Keratinocyte (primary cell): ENCODE measurements around the gene FAT1. TPM values are rescaled to one million over a fixed set of nuclear protein-coding genes. Genes with fewer than 3 reads are reported as not detected.

Experiments used
- DNase-seq: peaks from one replicate; pipeline ENCODE4 v3.0.0-alpha.2; 2011; ENCODE audit warnings: low read depth, missing footprints, low spot score
- FAIRE-seq: peaks from 2 replicates; lab custom pipeline; 2011; peaks lifted over from hg19 to GRCh38; lab: Jason Lieb, UNC
- H2AFZ ChIP-seq: 2 replicates; pipeline ENCODE4 v1.6.0; 2012; ENCODE audit warnings: low read length, control low read depth, inconsistent platforms; ENCODE audit not compliant: control insufficient read depth
- H3K27ac ChIP-seq: 2 replicates; pipeline ENCODE4 v1.5.1; 2011; ENCODE audit warnings: low read length; ENCODE audit not compliant: control insufficient read depth, insufficient read depth
- H3K27me3 ChIP-seq: 3 replicates; pipeline ENCODE4 v1.6.0; 2011; ENCODE audit warnings: low read length; ENCODE audit not compliant: control insufficient read depth, insufficient read depth; ENCODE audit errors: extremely low read depth
- H3K36me3 ChIP-seq, 2 experiments: 2 replicates in 1 of 2; 3 replicates in 1 of 2; pipeline ENCODE4 v1.5.1; 2011; ENCODE audit warnings: low read length in 2 of 2, mild to moderate bottlenecking in 1 of 2; ENCODE audit not compliant: control insufficient read depth in 2 of 2, insufficient read depth in 2 of 2; ENCODE audit errors: extremely low read depth in 1 of 2
- H3K4me1 ChIP-seq: 3 replicates; pipeline ENCODE4 v1.5.1; 2011; ENCODE audit warnings: low read length; ENCODE audit not compliant: control insufficient read depth, insufficient read depth; ENCODE audit errors: extremely low read depth
- H3K4me2 ChIP-seq: 3 replicates; pipeline ENCODE4 v1.6.0; 2011; ENCODE audit warnings: low read depth, low read length; ENCODE audit not compliant: control insufficient read depth, insufficient read depth; ENCODE audit errors: extremely low read depth
- H3K4me3 ChIP-seq, 3 experiments: fragments of 200-600 bp in 1 of 3; sonication (generic) in 1 of 3; 2 replicates in 2 of 3; 3 replicates in 1 of 3; pipeline ENCODE4 v1.5.1; 2011 to 2016; ENCODE audit warnings: low read length in 3 of 3, mild to moderate bottlenecking in 3 of 3, control low read depth in 2 of 3, inconsistent platforms in 1 of 3, low read depth in 1 of 3, mixed read lengths in 1 of 3, mixed run types in 1 of 3, moderate library complexity in 1 of 3; ENCODE audit not compliant: control insufficient read depth in 2 of 3, insufficient read depth in 2 of 3; ENCODE audit errors: extremely low read depth in 1 of 3
- H3K79me2 ChIP-seq: 2 replicates; pipeline ENCODE4 v1.6.0; 2012; ENCODE audit warnings: low read length; ENCODE audit not compliant: control insufficient read depth, insufficient read depth
- H3K9ac ChIP-seq: 3 replicates; pipeline ENCODE4 v1.6.0; 2011; ENCODE audit warnings: low read length; ENCODE audit not compliant: control insufficient read depth, insufficient read depth; ENCODE audit errors: extremely low read depth
- H3K9me1 ChIP-seq: 3 replicates; pipeline ENCODE4 v1.6.0; 2011; ENCODE audit warnings: low read length; ENCODE audit not compliant: control insufficient read depth, insufficient read depth; ENCODE audit errors: extremely low read depth
- H3K9me3 ChIP-seq: 2 replicates; pipeline ENCODE4 v1.5.1; 2012; ENCODE audit warnings: low read depth, low read length; ENCODE audit not compliant: control insufficient read depth
- H4K20me1 ChIP-seq: 3 replicates; pipeline ENCODE4 v1.6.0; 2011; ENCODE audit warnings: low read length; ENCODE audit not compliant: control insufficient read depth, insufficient read depth; ENCODE audit errors: extremely low read depth
- EZH2 ChIP-seq: IDR thresholded peaks from one replicate; pipeline ENCODE4 v1.6.1; 2012; ENCODE audit warnings: inconsistent platforms, mild to moderate bottlenecking, low read length, moderate library complexity
- dilution Hi-C: fragments of 300-500 bp; cut with MboI; formaldehyde crosslinking; loops from one replicate; pipeline ENCODE4 v1.7.0; 2020; ENCODE audit warnings: low sequenced_read_pairs; ENCODE audit not compliant: extremely low pct_ligation_motif_present
- polyA plus RNA-seq, 5 experiments: library from polyadenylated mRNA; depleted of rRNA in 3 of 5; stranded (reverse) in 3 of 5; stranded (forward) in 1 of 5; unstranded in 1 of 5; fragments of >200 nt; gene quantifications; 1 replicate in 1 of 5; 2 replicates in 3 of 5; 3 replicates in 1 of 5; pipeline versions ENCODE4 v1.2.1 to v1.2.3, GENCODE V29; 2011 to 2012; ENCODE audit warnings: missing spikeins in 2 of 5, low read depth in 1 of 5, low replicate concordance in 1 of 5
- TF ChIP-seq, protein P1 (sequence below), 3 experiments: IDR thresholded peaks in 1 of 3; conservative IDR thresholded peaks in 1 of 3; optimal IDR thresholded peaks in 1 of 3; 2 replicates in 2 of 3; 3 replicates in 1 of 3; pipeline versions ENCODE3 to v1.5.1; 2011; ENCODE audit warnings: low read length in 3 of 3, mild to moderate bottlenecking in 3 of 3, moderate library complexity in 2 of 3, control low read depth in 1 of 3, inconsistent platforms in 1 of 3; ENCODE audit not compliant: insufficient read depth in 2 of 3; ENCODE audit errors: extremely low read depth in 1 of 3

FAT1 gene
- polyA plus RNA-seq, 1 donor (not counting 4 experiments of a cell fraction or from before 2014, with no cell fraction given) = 329 TPM

DNA sequence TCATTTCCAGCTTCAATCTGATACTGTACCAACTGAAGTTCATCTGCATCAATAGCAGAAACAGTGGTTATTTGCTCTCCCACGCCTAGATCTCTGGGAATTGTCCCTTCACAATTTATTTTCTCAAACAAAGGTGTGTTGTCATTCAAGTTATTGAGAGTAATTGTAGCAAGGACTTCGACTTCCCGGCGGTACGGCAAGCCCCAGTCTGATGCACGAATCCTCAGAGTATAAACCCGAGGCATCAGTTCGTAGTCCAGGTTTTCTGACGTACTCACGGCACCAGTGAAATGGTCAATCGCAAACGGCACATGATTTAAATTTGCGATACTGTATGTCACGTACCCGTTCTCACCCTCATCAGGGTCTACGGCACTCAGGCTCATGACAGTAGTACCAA, 15.7 kb downstream of the FAT1 start:
- H3K9ac ChIP-seq = no peak overlapping the region
- no peaks in the 10 kb centered on the region for H3K9me3 ChIP-seq
- no peak overlapping the region for H3K27ac ChIP-seq
- peaks cover 8% of the 10 kb centered on the region for H3K4me1 ChIP-seq
- TF ChIP-seq, protein P1, sequence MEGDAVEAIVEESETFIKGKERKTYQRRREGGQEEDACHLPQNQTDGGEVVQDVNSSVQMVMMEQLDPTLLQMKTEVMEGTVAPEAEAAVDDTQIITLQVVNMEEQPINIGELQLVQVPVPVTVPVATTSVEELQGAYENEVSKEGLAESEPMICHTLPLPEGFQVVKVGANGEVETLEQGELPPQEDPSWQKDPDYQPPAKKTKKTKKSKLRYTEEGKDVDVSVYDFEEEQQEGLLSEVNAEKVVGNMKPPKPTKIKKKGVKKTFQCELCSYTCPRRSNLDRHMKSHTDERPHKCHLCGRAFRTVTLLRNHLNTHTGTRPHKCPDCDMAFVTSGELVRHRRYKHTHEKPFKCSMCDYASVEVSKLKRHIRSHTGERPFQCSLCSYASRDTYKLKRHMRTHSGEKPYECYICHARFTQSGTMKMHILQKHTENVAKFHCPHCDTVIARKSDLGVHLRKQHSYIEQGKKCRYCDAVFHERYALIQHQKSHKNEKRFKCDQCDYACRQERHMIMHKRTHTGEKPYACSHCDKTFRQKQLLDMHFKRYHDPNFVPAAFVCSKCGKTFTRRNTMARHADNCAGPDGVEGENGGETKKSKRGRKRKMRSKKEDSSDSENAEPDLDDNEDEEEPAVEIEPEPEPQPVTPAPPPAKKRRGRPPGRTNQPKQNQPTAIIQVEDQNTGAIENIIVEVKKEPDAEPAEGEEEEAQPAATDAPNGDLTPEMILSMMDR (optimal IDR thresholded peaks at IDR 0.05 in 1 of 3, IDR thresholded peaks at IDR 0.05 in 1 of 3, conservative IDR thresholded peaks at IDR 0.05 in 1 of 3; ENCODE audit: extremely low read depth in 1 of 3, insufficient read depth in 2 of 3, low read length in 3 of 3) = no peak
- TF ChIP-seq EZH2 = no peak
- H2AFZ ChIP-seq = no peak overlapping the region
- no peak overlapping the region for H3K4me3 ChIP-seq
- no peaks in the 10 kb centered on the region for H3K27me3 ChIP-seq
- H3K79me2 ChIP-seq = peaks cover 100% of the 10 kb centered on the region
- peaks cover 7% of the 10 kb centered on the region for H3K9me1 ChIP-seq
- H3K36me3 ChIP-seq = peaks cover 35 to 50% of the 10 kb centered on the region in 2 experiments
- peaks cover 91% of the 10 kb centered on the region for H4K20me1 ChIP-seq
- H3K4me2 ChIP-seq = no peak overlapping the region
- peak; percentile 46 for FAIRE-seq
- DNase-seq = no peak
- dilution Hi-C loops = no loop called here

DNA sequence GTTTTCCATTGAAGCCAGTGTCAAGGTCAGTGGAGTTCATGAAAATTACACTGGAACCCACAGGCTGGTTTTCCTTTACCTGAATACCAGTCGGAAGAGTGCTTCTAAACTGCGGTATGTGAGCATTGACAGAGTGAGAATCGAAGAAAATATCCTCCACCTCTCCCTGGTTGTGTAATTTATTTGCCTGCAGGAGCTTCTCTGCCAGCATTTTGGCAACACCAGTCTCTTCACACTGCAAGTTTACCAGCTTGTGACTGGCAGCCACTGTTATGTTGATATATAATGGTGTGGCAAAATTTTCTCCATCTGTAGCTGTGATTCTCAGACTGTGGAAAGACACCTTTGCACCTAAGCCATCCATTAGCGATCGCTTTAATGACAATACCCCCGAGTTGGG, 16.1 kb downstream of the FAT1 start:
- Histone ChIP-seq H3K4me2 (no peak overlapping the region), H3K36me3 (peaks cover 39 to 54% of the 10 kb centered on the region in 2 experiments), H3K4me3 (no peak overlapping the region), H2AFZ (no peak overlapping the region), H3K27ac (no peak overlapping the region), H4K20me1 (peaks cover 91% of the 10 kb centered on the region), H3K9ac (no peak overlapping the region), H3K79me2 (peaks cover 100% of the 10 kb centered on the region), H3K9me3 (no peaks in the 10 kb centered on the region), H3K27me3 (no peaks in the 10 kb centered on the region), H3K4me1 (peaks cover 4% of the 10 kb centered on the region), H3K9me1 (peaks cover 6% of the 10 kb centered on the region)
- dilution Hi-C loops = no loop called here
- no peak for FAIRE-seq
- DNase-seq = no peak
- TF ChIP-seq, protein P1 (optimal IDR thresholded peaks at IDR 0.05 in 1 of 3, IDR thresholded peaks at IDR 0.05 in 1 of 3, conservative IDR thresholded peaks at IDR 0.05 in 1 of 3; ENCODE audit: extremely low read depth in 1 of 3, insufficient read depth in 2 of 3, low read length in 3 of 3) = no peak
- no peak for TF ChIP-seq EZH2
